Thoracic aorta (tissue), 2 donors: ENCODE measurements around the gene CACNA2D1. TPM values are rescaled to one million over a fixed set of nuclear protein-coding genes. Genes with fewer than 3 reads are reported as not detected.
A peak's percentile ranks its signal among the peaks of the same experiment; 100 is the strongest.

Experiments
- ATAC-seq: fragments of 150-250 bp; one replicate; pipeline ENCODE4 v1.8.0; 2017; ENCODE audit warnings: low read depth; ENCODE audit not compliant: insufficient number of reproducible peaks, low FRiP score
- DNase-seq: peaks from one replicate; pipeline ENCODE4 v3.0.0-alpha.2; 2020; ENCODE audit warnings: low spot score
- H3K27ac ChIP-seq, 2 donors: fragments of 200-600 bp; sonication (generic); 1 replicate in 1 of 2; 2 replicates in 1 of 2; pipeline ENCODE4 v1.5.1; 2016; ENCODE audit warnings: mild to moderate bottlenecking in 2 of 2, moderate library complexity in 2 of 2
- H3K27me3 ChIP-seq: fragments of 200-600 bp; sonication (generic); replicated peaks from 2 replicates; pipeline ENCODE4 v1.6.0; 2016; ENCODE audit warnings: mild to moderate bottlenecking; ENCODE audit not compliant: insufficient read depth
- H3K36me3 ChIP-seq: fragments of 200-600 bp; sonication (generic); one replicate; pipeline ENCODE4 v1.5.1; 2016
- H3K4me1 ChIP-seq, 2 donors: fragments of 200-600 bp; sonication (generic); 1 replicate in 1 of 2; 2 replicates in 1 of 2; pipeline versions ENCODE4 v1.5.1 to v1.6.0; 2016; ENCODE audit warnings: low read depth in 2 of 2, mild to moderate bottlenecking in 1 of 2; ENCODE audit not compliant: control insufficient read depth in 1 of 2
- H3K4me3 ChIP-seq: fragments of 200-600 bp; sonication (generic); 2 replicates; pipeline ENCODE4 v1.5.1; 2016; ENCODE audit warnings: mild to moderate bottlenecking
- H3K9me3 ChIP-seq: fragments of 200-600 bp; sonication (generic); 2 replicates; pipeline ENCODE4 v1.5.1; 2016
- total RNA-seq, 2 donors: library from RNA; depleted of rRNA; stranded (reverse); fragments of >200 nt; gene quantifications; one replicate each; pipeline versions ENCODE4 v1.1.0 to v1.2.3, GENCODE V29; 2016
- TF ChIP-seq, protein P1 (sequence below): fragments of 200-600 bp; sonication (generic); IDR thresholded peaks from one replicate; pipeline ENCODE4 v1.5.1; 2019; ENCODE audit warnings: antibody characterized with exemption

The CACNA2D1 gene
- total RNA-seq, 2 donors from 2014 or later, result 44.4 to 44.7 TPM

GRCh38 chr7:82250598-82250997 is 193.0 kb downstream of the CACNA2D1 start:
- TF ChIP-seq, protein P1, sequence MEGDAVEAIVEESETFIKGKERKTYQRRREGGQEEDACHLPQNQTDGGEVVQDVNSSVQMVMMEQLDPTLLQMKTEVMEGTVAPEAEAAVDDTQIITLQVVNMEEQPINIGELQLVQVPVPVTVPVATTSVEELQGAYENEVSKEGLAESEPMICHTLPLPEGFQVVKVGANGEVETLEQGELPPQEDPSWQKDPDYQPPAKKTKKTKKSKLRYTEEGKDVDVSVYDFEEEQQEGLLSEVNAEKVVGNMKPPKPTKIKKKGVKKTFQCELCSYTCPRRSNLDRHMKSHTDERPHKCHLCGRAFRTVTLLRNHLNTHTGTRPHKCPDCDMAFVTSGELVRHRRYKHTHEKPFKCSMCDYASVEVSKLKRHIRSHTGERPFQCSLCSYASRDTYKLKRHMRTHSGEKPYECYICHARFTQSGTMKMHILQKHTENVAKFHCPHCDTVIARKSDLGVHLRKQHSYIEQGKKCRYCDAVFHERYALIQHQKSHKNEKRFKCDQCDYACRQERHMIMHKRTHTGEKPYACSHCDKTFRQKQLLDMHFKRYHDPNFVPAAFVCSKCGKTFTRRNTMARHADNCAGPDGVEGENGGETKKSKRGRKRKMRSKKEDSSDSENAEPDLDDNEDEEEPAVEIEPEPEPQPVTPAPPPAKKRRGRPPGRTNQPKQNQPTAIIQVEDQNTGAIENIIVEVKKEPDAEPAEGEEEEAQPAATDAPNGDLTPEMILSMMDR, result no peak
- Histone ChIP-seq H3K27me3 (no peaks in the 10 kb centered on the region), H3K4me1 (peaks cover 9 to 16% of the 10 kb centered on the region in 2 donors), H3K27ac (no peak overlapping the region), H3K4me3 (no peak overlapping the region), H3K36me3 (no peaks in the 10 kb centered on the region), H3K9me3 (no peaks in the 10 kb centered on the region)
- ATAC-seq, result no peak
- DNase-seq, result no peak

GRCh38 chr7:82249979-82250378 is 193.6 kb downstream of the CACNA2D1 start:
- ATAC-seq, result no peak

DNA sequence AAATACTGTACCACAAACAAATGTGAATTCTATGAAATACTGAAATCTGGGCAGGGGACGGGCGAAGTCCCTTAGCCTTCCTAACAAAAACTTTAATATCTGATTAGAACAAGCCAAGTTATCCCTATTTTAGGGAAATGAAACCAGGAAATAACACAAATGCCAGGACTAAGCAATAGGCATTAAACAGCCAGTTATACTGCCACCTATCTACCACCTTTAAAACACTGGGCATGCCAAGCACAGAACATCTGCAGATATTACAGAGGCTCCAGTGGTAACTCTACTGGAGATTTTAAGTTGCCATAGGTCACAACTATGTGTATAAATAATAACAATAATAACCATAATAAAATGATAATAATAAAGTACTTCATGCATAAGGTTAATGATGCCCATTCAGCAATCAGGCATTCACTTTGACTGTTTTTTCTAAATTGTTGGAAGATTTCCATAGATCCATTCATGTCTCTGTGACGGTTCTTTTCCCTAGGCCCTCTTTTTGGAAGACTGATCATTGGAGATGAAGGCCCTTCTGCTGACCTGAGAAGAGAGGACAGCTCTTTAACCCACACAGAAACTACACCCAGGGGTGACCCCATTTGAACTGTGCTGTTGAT is 195.7 kb downstream of the CACNA2D1 start:
- Histone ChIP-seq H3K4me1 (peaks cover 9 to 16% of the 10 kb centered on the region in 2 donors), H3K4me3 (peak overlapping the region; percentile 44), H3K27me3 (no peaks in the 10 kb centered on the region), H3K9me3 (no peaks in the 10 kb centered on the region), H3K36me3 (no peaks in the 10 kb centered on the region), H3K27ac (peak overlapping the region; percentile 21 to 45)
- ATAC-seq (peak; percentile 26), DNase-seq (no peak)
- TF ChIP-seq, protein P1, result peak; percentile 23

More at GRCh38 chr7:82249979-82250378, 193.6 kb downstream of the CACNA2D1 start:
- Histone ChIP-seq H3K9me3 (no peaks in the 10 kb centered on the region), H3K36me3 (no peaks in the 10 kb centered on the region), H3K27me3 (no peaks in the 10 kb centered on the region), H3K4me1 (peaks cover 9 to 16% of the 10 kb centered on the region in 2 donors), H3K4me3 (no peak overlapping the region), H3K27ac (no peak overlapping the region)
- no peak for DNase-seq
- TF ChIP-seq, protein P1, result no peak

- Histone ChIP-seq H3K9me3 (no peaks in the 10 kb centered on the region), H3K4me1 (peaks cover 9 to 16% of the 10 kb centered on the region in 2 donors), H3K36me3 (no peaks in the 10 kb centered on the region), H3K27me3 (no peaks in the 10 kb centered on the region), H3K4me3 (no peak overlapping the region), H3K27ac (no peak overlapping the region)
- DNase-seq (no peak), ATAC-seq (no peak)
- TF ChIP-seq, protein P1, result no peak
These were observed 198.5 kb downstream of the CACNA2D1 start for GRCh38 chr7:82244947-82245517.

GRCh38 chr7:82241356-82241755 is 202.2 kb downstream of the CACNA2D1 start:
- DNase-seq, result no peak
- H3K4me3 ChIP-seq, result no peak overlapping the region
- no peak overlapping the region for H3K27ac ChIP-seq
- H3K4me1 ChIP-seq, result no peaks in the 10 kb centered on the region
- H3K36me3 ChIP-seq, result no peaks in the 10 kb centered on the region
- TF ChIP-seq, protein P1, result no peak
- no peaks in the 10 kb centered on the region for H3K9me3 ChIP-seq
- no peaks in the 10 kb centered on the region for H3K27me3 ChIP-seq
- no peak for ATAC-seq
